ENCODE measurements around the gene NPS. TPM values are rescaled to one million over a fixed set of nuclear protein-coding genes. Genes with fewer than 3 reads are reported as not detected.

The NPS gene
- not detected in 2 replicates for total RNA-seq

GRCh38 chr10:127549009-127549408 is at the start of gene NPS:
Gene NPS (plus strand): TSS chr10:127549309. CDS start chr10:127549369, 60 bp downstream.

Other genes starting within 250 kb of the NPS start
- gene FOXI2, start 187.9 kb downstream of the NPS start, total RNA-seq, result not detected in 2 replicates

Data from bronchial smooth muscle cell (primary cell).